ENCODE data around the gene ALKAL2. TPM values are rescaled to one million over a fixed set of nuclear protein-coding genes. Genes with fewer than 3 reads are reported as not detected.

ALKAL2 gene
- total RNA-seq, 2 donors from 2014 or later: 0.44 to 0.53 TPM

DNA sequence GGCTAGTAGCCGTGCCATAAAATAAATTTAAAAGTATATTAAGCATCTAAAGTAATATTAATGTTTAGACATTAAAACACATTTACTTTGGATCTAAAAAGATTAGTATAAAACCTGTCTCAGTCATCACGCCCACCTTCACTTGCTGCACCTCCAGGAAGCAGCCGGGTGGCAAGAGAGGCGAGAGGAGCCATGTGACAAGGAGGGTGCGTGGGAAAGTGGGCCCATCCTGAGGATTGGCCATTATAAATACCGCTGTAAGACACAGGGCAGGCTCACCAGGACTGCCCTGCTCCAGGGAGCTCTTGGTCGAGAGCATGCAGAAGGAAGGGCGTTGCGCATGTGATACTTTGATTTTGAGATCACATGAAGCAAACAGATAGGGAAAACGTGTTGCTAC, 34.4 kb upstream of the ALKAL2 start:
- Mint-ChIP-seq H3K27me3 (ENCODE audit: insufficient read depth) (peaks cover 2% of the 10 kb centered on the region), H3K9me3 (peaks cover 8% of the 10 kb centered on the region), H3K4me3 (no peak overlapping the region), H3K36me3 (ENCODE audit: low read depth) (no peaks in the 10 kb centered on the region), H3K4me1 (no peaks in the 10 kb centered on the region), H3K27ac (no peak overlapping the region)
- DNase-seq: no peak
- no peaks in the 10 kb centered on the region for H3K27me3 ChIP-seq (ENCODE audit: control insufficient read depth, insufficient read depth, low read length, poor library complexity, severe bottlenecking)
- H3K27ac ChIP-seq (ENCODE audit: low read depth, low read length): no peak overlapping the region
- TF ChIP-seq, protein P1, sequence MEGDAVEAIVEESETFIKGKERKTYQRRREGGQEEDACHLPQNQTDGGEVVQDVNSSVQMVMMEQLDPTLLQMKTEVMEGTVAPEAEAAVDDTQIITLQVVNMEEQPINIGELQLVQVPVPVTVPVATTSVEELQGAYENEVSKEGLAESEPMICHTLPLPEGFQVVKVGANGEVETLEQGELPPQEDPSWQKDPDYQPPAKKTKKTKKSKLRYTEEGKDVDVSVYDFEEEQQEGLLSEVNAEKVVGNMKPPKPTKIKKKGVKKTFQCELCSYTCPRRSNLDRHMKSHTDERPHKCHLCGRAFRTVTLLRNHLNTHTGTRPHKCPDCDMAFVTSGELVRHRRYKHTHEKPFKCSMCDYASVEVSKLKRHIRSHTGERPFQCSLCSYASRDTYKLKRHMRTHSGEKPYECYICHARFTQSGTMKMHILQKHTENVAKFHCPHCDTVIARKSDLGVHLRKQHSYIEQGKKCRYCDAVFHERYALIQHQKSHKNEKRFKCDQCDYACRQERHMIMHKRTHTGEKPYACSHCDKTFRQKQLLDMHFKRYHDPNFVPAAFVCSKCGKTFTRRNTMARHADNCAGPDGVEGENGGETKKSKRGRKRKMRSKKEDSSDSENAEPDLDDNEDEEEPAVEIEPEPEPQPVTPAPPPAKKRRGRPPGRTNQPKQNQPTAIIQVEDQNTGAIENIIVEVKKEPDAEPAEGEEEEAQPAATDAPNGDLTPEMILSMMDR (conservative IDR thresholded peaks at IDR 0.05): no peak
- no peaks in the 10 kb centered on the region for H3K4me1 ChIP-seq (ENCODE audit: control insufficient read depth, insufficient read depth, low read length)
- no peak overlapping the region for H3K9ac ChIP-seq (ENCODE audit: extremely low read depth, low read length, poor library complexity, severe bottlenecking)
- peaks cover 14% of the 10 kb centered on the region for H3K9me3 ChIP-seq (ENCODE audit: control insufficient read depth, low read length)
- H3K4me3 ChIP-seq (ENCODE audit: low read length): no peak overlapping the region
- WGBS, 2 experiments (ENCODE audit: insufficient coverage in 1 of 2, insufficient read length in 1 of 2): 90 to 96% methylated on average over 8 to 9 of the region's 10 CpGs
- H3K36me3 ChIP-seq (ENCODE audit: control insufficient read depth, insufficient read depth, low read length): no peaks in the 10 kb centered on the region

DNA sequence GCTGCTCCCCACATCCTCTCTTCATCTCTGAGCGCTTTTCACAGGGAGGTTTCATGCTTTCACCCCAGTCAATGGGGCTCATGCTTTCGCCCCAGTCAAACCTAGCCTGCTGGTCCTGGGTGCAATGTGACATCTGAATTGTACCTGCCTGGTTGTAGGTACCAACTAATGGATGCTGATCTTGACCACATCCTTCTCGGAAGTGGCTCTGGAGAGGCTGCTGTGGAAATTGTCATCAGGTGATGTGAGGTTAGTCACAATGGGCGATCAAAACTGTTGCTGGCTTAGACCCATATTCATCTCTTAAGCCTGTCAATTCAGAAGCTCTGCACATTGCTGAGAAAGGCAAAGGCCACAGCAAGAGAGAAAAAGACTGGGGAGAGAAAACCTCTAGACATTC, 32.7 kb upstream of the ALKAL2 start:
- DNase-seq: no peak
- H3K9ac ChIP-seq (ENCODE audit: extremely low read depth, low read length, poor library complexity, severe bottlenecking): no peak overlapping the region
- H3K27me3 ChIP-seq (ENCODE audit: control insufficient read depth, insufficient read depth, low read length, poor library complexity, severe bottlenecking): no peaks in the 10 kb centered on the region
- H3K4me3 ChIP-seq (ENCODE audit: low read length): no peak overlapping the region
- no peaks in the 10 kb centered on the region for H3K36me3 ChIP-seq (ENCODE audit: control insufficient read depth, insufficient read depth, low read length)
- 89 to 97% methylated on average over 4 of the region's 4 CpGs for WGBS, 2 experiments (ENCODE audit: insufficient coverage in 1 of 2, insufficient read length in 1 of 2)
- H3K27me3 Mint-ChIP-seq (ENCODE audit: insufficient read depth): peaks cover 2% of the 10 kb centered on the region
- H3K27ac Mint-ChIP-seq: no peak overlapping the region
- no peaks in the 10 kb centered on the region for H3K9me3 ChIP-seq (ENCODE audit: control insufficient read depth, low read length)
- H3K4me1 ChIP-seq (ENCODE audit: control insufficient read depth, insufficient read depth, low read length): no peaks in the 10 kb centered on the region
- no peaks in the 10 kb centered on the region for H3K9me3 Mint-ChIP-seq
- H3K27ac ChIP-seq (ENCODE audit: low read depth, low read length): no peak overlapping the region
- H3K36me3 Mint-ChIP-seq (ENCODE audit: low read depth): no peaks in the 10 kb centered on the region
- no peaks in the 10 kb centered on the region for H3K4me1 Mint-ChIP-seq
- no peak overlapping the region for H3K4me3 Mint-ChIP-seq
- TF ChIP-seq, protein P1 (conservative IDR thresholded peaks at IDR 0.05): no peak

DNA sequence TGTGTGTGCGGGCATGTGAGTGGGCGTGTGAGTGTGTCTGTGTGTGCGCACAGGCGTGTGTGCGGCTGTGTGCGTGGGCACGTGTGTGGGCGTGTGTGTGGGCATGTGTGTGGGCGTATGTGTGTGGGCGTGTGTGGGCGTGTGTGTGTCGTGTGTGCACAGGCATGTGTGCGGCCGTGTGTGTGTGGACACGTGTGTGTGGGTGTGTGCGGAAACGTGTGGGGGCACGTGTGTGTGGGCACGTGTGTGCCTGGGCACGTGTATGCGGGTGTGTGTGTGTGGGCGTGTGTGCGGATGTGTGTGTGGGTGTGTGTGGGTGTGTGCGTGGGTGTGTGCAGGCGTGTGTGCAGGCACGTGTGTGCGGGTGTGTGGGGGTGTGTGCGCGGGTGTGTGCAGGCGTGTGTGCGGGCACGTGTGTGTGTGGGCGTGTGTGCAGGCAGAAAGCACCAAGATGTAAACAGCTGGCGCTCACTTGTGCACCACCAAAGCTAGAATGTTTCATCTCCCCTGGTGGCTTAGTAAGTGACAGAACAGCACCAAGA, 31.2 kb upstream of the ALKAL2 start:
- Histone ChIP-seq H3K4me3 (ENCODE audit: low read length) (no peak overlapping the region), H3K9me3 (ENCODE audit: control insufficient read depth, low read length) (no peaks in the 10 kb centered on the region), H3K36me3 (ENCODE audit: control insufficient read depth, insufficient read depth, low read length) (no peaks in the 10 kb centered on the region), H3K4me1 (ENCODE audit: control insufficient read depth, insufficient read depth, low read length) (no peaks in the 10 kb centered on the region), H3K27ac (ENCODE audit: low read depth, low read length) (no peak overlapping the region), H3K9ac (ENCODE audit: extremely low read depth, low read length, poor library complexity, severe bottlenecking) (no peak overlapping the region), H3K27me3 (ENCODE audit: control insufficient read depth, insufficient read depth, low read length, poor library complexity, severe bottlenecking) (no peaks in the 10 kb centered on the region)
- H3K36me3 Mint-ChIP-seq (ENCODE audit: low read depth): no peaks in the 10 kb centered on the region
- no peak for DNase-seq
- no peak overlapping the region for H3K4me3 Mint-ChIP-seq
- peaks cover 2% of the 10 kb centered on the region for H3K27me3 Mint-ChIP-seq (ENCODE audit: insufficient read depth)
- no peak overlapping the region for H3K27ac Mint-ChIP-seq
- H3K9me3 Mint-ChIP-seq: no peaks in the 10 kb centered on the region
- no peaks in the 10 kb centered on the region for H3K4me1 Mint-ChIP-seq
- 91% methylated on average over 6 to 30 of the region's 34 CpGs for WGBS, 2 experiments (ENCODE audit: insufficient coverage in 1 of 2, insufficient read length in 1 of 2)
- TF ChIP-seq, protein P1 (conservative IDR thresholded peaks at IDR 0.05): no peak

Data from endodermal cell (in vitro differentiated cells).